Progenitor cell of endocrine pancreas (in vitro differentiated cells): Measurements from ENCODE around the gene MAP3K3. TPM values are rescaled to one million over a fixed set of nuclear protein-coding genes. Genes with fewer than 3 reads are reported as not detected.

Experiments used
- DNase-seq: peaks from one replicate; pipeline ENCODE4 v3.0.0; 2021; ENCODE audit warnings: low spot score; ENCODE audit not compliant: unreplicated experiment
- H3K27ac Mint-ChIP-seq: 2 replicates; pipeline ENCODE4 v1.8.0; 2021; ENCODE audit warnings: mild to moderate bottlenecking, moderate library complexity, mixed read lengths
- H3K27me3 Mint-ChIP-seq: 2 replicates; pipeline ENCODE4 v1.8.0; 2021; ENCODE audit warnings: mixed read lengths
- H3K36me3 Mint-ChIP-seq: 2 replicates; pipeline ENCODE4 v1.8.0; 2022; ENCODE audit warnings: mixed read lengths; ENCODE audit not compliant: insufficient read depth
- H3K4me1 Mint-ChIP-seq: 2 replicates; pipeline ENCODE4 v1.8.0; 2021; ENCODE audit warnings: low read depth, mixed read lengths
- H3K4me3 Mint-ChIP-seq: 2 replicates; pipeline ENCODE4 v1.8.0; 2021; ENCODE audit warnings: low read depth, mild to moderate bottlenecking, moderate library complexity, mixed read lengths
- H3K9me3 Mint-ChIP-seq: 2 replicates; pipeline ENCODE4 v1.8.0; 2021; ENCODE audit warnings: low read depth, mixed read lengths
- CTCF ChIP-seq: fragments of 200-600 bp; sonication (generic); IDR thresholded peaks from one replicate; pipeline ENCODE4 v1.5.0; 2021; ENCODE audit warnings: antibody characterized with exemption, mild to moderate bottlenecking; ENCODE audit not compliant: unreplicated experiment
- total RNA-seq: library from RNA; stranded (reverse); gene quantifications from 2 replicates; pipeline ENCODE4 v1.2.1, GENCODE V29; 2021

The MAP3K3 gene
- total RNA-seq, 1 donor from 2014 or later = 19.1 TPM

- TF ChIP-seq CTCF = no peak
- Mint-ChIP-seq H3K9me3 (no peaks in the 10 kb centered on the region), H3K27ac (no peak overlapping the region), H3K36me3 (peaks cover 5% of the 10 kb centered on the region), H3K4me1 (no peaks in the 10 kb centered on the region), H3K27me3 (no peaks in the 10 kb centered on the region), H3K4me3 (no peak overlapping the region)
- no peak for DNase-seq
These were observed 73.7 kb downstream of the MAP3K3 start for GRCh38 chr17:63695889-63696288.

- Mint-ChIP-seq H3K9me3 (no peaks in the 10 kb centered on the region), H3K36me3 (peaks cover 2% of the 10 kb centered on the region), H3K27ac (no peak overlapping the region), H3K27me3 (no peaks in the 10 kb centered on the region), H3K4me1 (peaks cover 4% of the 10 kb centered on the region), H3K4me3 (peak overlapping the region; percentile 40)
- DNase-seq = no peak
- TF ChIP-seq CTCF = peak; percentile 44
These were observed 74.3 kb downstream of the MAP3K3 start for GRCh38 chr17:63696381-63696961.

GRCh38 chr17:63697341-63698286 is 75.4 kb downstream of the MAP3K3 start:
- TF ChIP-seq CTCF = peak; percentile 38
- Mint-ChIP-seq H3K4me3 (peak overlapping the region; percentile 56), H3K9me3 (no peaks in the 10 kb centered on the region), H3K4me1 (peaks cover 5% of the 10 kb centered on the region), H3K27me3 (no peaks in the 10 kb centered on the region), H3K36me3 (peaks cover 2% of the 10 kb centered on the region), H3K27ac (no peak overlapping the region)
- DNase-seq = no peak

GRCh38 chr17:63698381-63698885 is 76.2 kb downstream of the MAP3K3 start:
- no peaks in the 10 kb centered on the region for H3K27me3 Mint-ChIP-seq
- peaks cover 8% of the 10 kb centered on the region for H3K4me1 Mint-ChIP-seq
- DNase-seq = no peak
- TF ChIP-seq CTCF = no peak
- H3K4me3 Mint-ChIP-seq = peak overlapping the region; percentile 77
- H3K36me3 Mint-ChIP-seq = peaks cover 2% of the 10 kb centered on the region
- H3K9me3 Mint-ChIP-seq = no peaks in the 10 kb centered on the region
- no peak overlapping the region for H3K27ac Mint-ChIP-seq

GRCh38 chr17:63698886-63699637 is 76.8 kb downstream of the MAP3K3 start:
- Mint-ChIP-seq H3K27ac (peak overlapping the region; percentile 41), H3K9me3 (no peaks in the 10 kb centered on the region), H3K4me3 (peak overlapping the region; percentile 77), H3K4me1 (peaks cover 11% of the 10 kb centered on the region), H3K36me3 (peaks cover 4% of the 10 kb centered on the region), H3K27me3 (no peaks in the 10 kb centered on the region)
- no peak for TF ChIP-seq CTCF
- DNase-seq = peak; percentile 29
